DND-41 (cell line): ENCODE measurements around the gene ALOX5.

Experiments used
- ATAC-seq: fragments of 200-7000 bp; cut with Tn5 transposase; 3 replicates; pipeline ENCODE4 v1.9.1; 2021; ENCODE audit warnings: low read depth; ENCODE audit not compliant: insufficient read depth
- DNase-seq: peaks from one replicate; pipeline ENCODE4 v3.0.0-alpha.2; 2020
- H2AFZ ChIP-seq: 2 replicates; pipeline ENCODE4 v1.6.0; 2012; ENCODE audit warnings: low read depth, low read length
- H3K27ac ChIP-seq: 2 replicates; pipeline ENCODE4 v1.5.1; 2012; ENCODE audit warnings: low read length, inconsistent platforms
- H3K27me3 ChIP-seq: fragments of 200-600 bp; sonication (generic); 2 replicates; pipeline ENCODE4 v1.6.0; 2012; ENCODE audit warnings: low read length, mild to moderate bottlenecking, inconsistent platforms; ENCODE audit not compliant: insufficient read depth, poor library complexity
- H3K36me3 ChIP-seq: 2 replicates; pipeline ENCODE4 v1.5.1; 2012; ENCODE audit warnings: low read length, inconsistent platforms; ENCODE audit not compliant: insufficient read depth
- H3K4me1 ChIP-seq: 2 replicates; pipeline ENCODE4 v1.5.1; 2012; ENCODE audit warnings: mild to moderate bottlenecking, low read length; ENCODE audit not compliant: insufficient read depth
- H3K4me2 ChIP-seq: 2 replicates; pipeline ENCODE4 v1.6.0; 2012; ENCODE audit warnings: mild to moderate bottlenecking, moderate library complexity, low read length, inconsistent platforms; ENCODE audit not compliant: insufficient read depth
- H3K4me3 ChIP-seq, 2 experiments: fragments of 200-600 bp in 1 of 2; shearing (Covaris generic) in 1 of 2; 2 replicates each; pipeline ENCODE4 v1.5.1; 2012 to 2016; ENCODE audit warnings: inconsistent platforms in 2 of 2, low read length in 2 of 2, mild to moderate bottlenecking in 2 of 2, low read depth in 1 of 2, moderate library complexity in 1 of 2
- H3K79me2 ChIP-seq: 2 replicates; pipeline ENCODE4 v1.6.0; 2012; ENCODE audit warnings: low read length, inconsistent platforms; ENCODE audit not compliant: insufficient read depth
- H3K9ac ChIP-seq: 2 replicates; pipeline ENCODE4 v1.6.0; 2012; ENCODE audit warnings: low read depth, mild to moderate bottlenecking, inconsistent platforms, low read length, moderate library complexity
- H3K9me3 ChIP-seq: 2 replicates; pipeline ENCODE4 v1.5.1; 2012; ENCODE audit warnings: low read length, moderate library complexity, mild to moderate bottlenecking, inconsistent platforms; ENCODE audit not compliant: insufficient read depth, severe bottlenecking
- H4K20me1 ChIP-seq: 2 replicates; pipeline ENCODE4 v1.6.0; 2012; ENCODE audit warnings: low read length; ENCODE audit not compliant: insufficient read depth
- EZH2 ChIP-seq: IDR thresholded peaks from 3 replicates; pipeline ENCODE4 v1.6.1; 2012; ENCODE audit warnings: borderline replicate concordance, low read depth, mild to moderate bottlenecking, moderate library complexity, low read length, inconsistent platforms; ENCODE audit not compliant: severe bottlenecking
- TF ChIP-seq, protein P1 (sequence below): IDR thresholded peaks from 2 replicates; pipeline ENCODE4 v1.5.1; 2012; ENCODE audit warnings: borderline replicate concordance, low read length, moderate library complexity, mild to moderate bottlenecking; ENCODE audit not compliant: poor library complexity, severe bottlenecking; ENCODE audit errors: extremely low read depth

The ALOX5 gene

DNA sequence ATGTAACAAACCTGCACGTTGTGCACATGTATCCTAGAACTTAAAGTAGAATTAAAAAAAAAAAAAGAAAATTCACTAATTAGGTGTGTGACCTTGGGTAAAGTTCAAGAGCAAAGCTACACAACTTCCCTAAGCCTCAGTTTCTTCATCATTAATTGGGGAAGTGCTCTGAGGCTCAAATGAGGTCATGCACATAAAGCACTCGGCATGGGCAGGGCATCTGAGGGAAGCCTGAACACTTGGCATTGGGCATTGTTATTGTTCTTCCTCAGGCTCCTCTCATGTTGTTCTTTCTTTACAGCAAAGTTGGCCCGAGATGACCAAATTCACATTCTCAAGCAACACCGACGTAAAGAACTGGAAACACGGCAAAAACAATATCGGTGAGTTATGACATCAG lies 21.5 kb downstream of the ALOX5 start:
- no peak overlapping the region for H2AFZ ChIP-seq
- no peaks in the 10 kb centered on the region for H3K4me1 ChIP-seq
- no peaks in the 10 kb centered on the region for H3K79me2 ChIP-seq
- no peak overlapping the region for H3K27ac ChIP-seq
- no peaks in the 10 kb centered on the region for H4K20me1 ChIP-seq
- TF ChIP-seq, protein P1, sequence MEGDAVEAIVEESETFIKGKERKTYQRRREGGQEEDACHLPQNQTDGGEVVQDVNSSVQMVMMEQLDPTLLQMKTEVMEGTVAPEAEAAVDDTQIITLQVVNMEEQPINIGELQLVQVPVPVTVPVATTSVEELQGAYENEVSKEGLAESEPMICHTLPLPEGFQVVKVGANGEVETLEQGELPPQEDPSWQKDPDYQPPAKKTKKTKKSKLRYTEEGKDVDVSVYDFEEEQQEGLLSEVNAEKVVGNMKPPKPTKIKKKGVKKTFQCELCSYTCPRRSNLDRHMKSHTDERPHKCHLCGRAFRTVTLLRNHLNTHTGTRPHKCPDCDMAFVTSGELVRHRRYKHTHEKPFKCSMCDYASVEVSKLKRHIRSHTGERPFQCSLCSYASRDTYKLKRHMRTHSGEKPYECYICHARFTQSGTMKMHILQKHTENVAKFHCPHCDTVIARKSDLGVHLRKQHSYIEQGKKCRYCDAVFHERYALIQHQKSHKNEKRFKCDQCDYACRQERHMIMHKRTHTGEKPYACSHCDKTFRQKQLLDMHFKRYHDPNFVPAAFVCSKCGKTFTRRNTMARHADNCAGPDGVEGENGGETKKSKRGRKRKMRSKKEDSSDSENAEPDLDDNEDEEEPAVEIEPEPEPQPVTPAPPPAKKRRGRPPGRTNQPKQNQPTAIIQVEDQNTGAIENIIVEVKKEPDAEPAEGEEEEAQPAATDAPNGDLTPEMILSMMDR = no peak
- TF ChIP-seq EZH2 = no peak
- no peak overlapping the region for H3K9ac ChIP-seq
- no peak overlapping the region for H3K4me3 ChIP-seq
- no peak overlapping the region for H3K4me2 ChIP-seq
- no peaks in the 10 kb centered on the region for H3K27me3 ChIP-seq
- H3K9me3 ChIP-seq = no peaks in the 10 kb centered on the region
- DNase-seq (no peak), ATAC-seq (no peak)
- H3K36me3 ChIP-seq = no peaks in the 10 kb centered on the region

DNA sequence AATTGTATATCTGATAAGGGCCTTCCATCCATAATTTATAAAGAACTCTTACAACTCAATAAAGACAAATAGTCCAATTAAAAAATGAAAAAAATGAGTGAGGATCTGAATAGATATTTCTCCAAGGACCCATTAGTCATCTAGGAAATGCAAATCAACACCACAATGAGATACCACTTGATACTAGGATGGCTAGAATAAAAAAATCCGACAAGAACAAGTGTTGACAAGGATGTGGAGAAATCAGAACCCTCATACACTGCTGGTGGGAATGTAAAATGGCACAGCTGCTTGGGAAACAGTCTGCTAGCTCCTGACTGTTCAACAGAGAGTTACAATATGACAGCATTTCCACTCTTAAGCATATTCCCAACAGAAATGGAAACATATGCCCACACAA lies 24.6 kb downstream of the ALOX5 start:
- no peak overlapping the region for H3K27ac ChIP-seq
- H4K20me1 ChIP-seq = no peaks in the 10 kb centered on the region
- no peaks in the 10 kb centered on the region for H3K27me3 ChIP-seq
- no peaks in the 10 kb centered on the region for H3K9me3 ChIP-seq
- no peak for TF ChIP-seq EZH2
- TF ChIP-seq, protein P1 = no peak
- H3K9ac ChIP-seq = no peak overlapping the region
- H3K4me3 ChIP-seq = no peak overlapping the region
- no peak overlapping the region for H2AFZ ChIP-seq
- H3K79me2 ChIP-seq = no peaks in the 10 kb centered on the region
- no peak overlapping the region for H3K4me2 ChIP-seq
- no peak for DNase-seq
- H3K36me3 ChIP-seq = no peaks in the 10 kb centered on the region
- no peak for ATAC-seq
- no peaks in the 10 kb centered on the region for H3K4me1 ChIP-seq

- H3K4me1 ChIP-seq = no peaks in the 10 kb centered on the region
- no peak overlapping the region for H2AFZ ChIP-seq
- ATAC-seq (no peak), DNase-seq (no peak)
- no peak overlapping the region for H3K4me3 ChIP-seq
- H3K9me3 ChIP-seq = no peaks in the 10 kb centered on the region
- no peak overlapping the region for H3K4me2 ChIP-seq
- H3K36me3 ChIP-seq = no peaks in the 10 kb centered on the region
- no peaks in the 10 kb centered on the region for H3K79me2 ChIP-seq
- H3K27ac ChIP-seq = no peak overlapping the region
- no peaks in the 10 kb centered on the region for H4K20me1 ChIP-seq
- H3K27me3 ChIP-seq = no peaks in the 10 kb centered on the region
- TF ChIP-seq, protein P1 = no peak
- TF ChIP-seq EZH2 = no peak
- no peak overlapping the region for H3K9ac ChIP-seq
These were observed 25.1 kb downstream of the ALOX5 start for GRCh38 chr10:45399113-45399512.

DNA sequence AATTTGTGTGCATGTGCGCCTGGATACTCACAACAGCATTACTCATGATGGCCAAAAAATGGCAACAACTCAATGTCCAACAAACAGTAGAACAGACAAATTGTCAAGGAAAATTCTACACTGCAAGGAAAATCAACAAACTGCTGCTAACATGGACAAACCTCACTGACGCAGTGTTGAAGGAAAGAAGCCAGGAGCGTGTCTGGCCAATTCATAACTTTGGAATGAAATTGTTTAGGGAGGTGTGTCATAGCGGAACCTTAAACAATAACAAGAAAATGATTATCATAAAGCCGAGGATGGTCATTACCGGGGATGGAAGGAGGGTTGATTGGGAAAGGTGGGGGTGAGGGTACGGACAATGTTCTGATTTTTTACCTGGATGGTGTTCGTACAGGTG lies 29.1 kb downstream of the ALOX5 start:
- ATAC-seq = no peak
- H3K9me3 ChIP-seq = no peaks in the 10 kb centered on the region
- no peaks in the 10 kb centered on the region for H3K4me1 ChIP-seq
- H3K9ac ChIP-seq = no peak overlapping the region
- H4K20me1 ChIP-seq = no peaks in the 10 kb centered on the region
- H3K27ac ChIP-seq = no peak overlapping the region
- H3K4me3 ChIP-seq = no peak overlapping the region
- H3K36me3 ChIP-seq = no peaks in the 10 kb centered on the region
- H2AFZ ChIP-seq = no peak overlapping the region
- peaks cover 3% of the 10 kb centered on the region for H3K27me3 ChIP-seq
- H3K79me2 ChIP-seq = no peaks in the 10 kb centered on the region
- H3K4me2 ChIP-seq = no peak overlapping the region
- no peak for TF ChIP-seq EZH2
- TF ChIP-seq, protein P1 = no peak
- no peak for DNase-seq
